Activated CD4-positive, alpha-beta memory T cell treated with anti-CD3 and anti-CD28 coated beads, Interleukin-2, amount 10 ng/mL, durations not matched to agents 7 days and 5 days (primary cell): ENCODE measurements around the gene TSSK1B. TPM values are rescaled to one million over a fixed set of nuclear protein-coding genes. Genes with fewer than 3 reads are reported as not detected.
"Not testable (repeated sequence)": the region's sequence is repeated elsewhere in the genome, so short reads cannot be mapped to it uniquely, and the experiment has no call there.

Experiments
- CTCF ChIA-PET: fragments of 350-600 bp; sonication (Branson Sonifier 250); formaldehyde crosslinking; loops from one replicate; lab custom pipeline; 2021; ENCODE audit warnings: antibody characterized with exemption, inconsistent platforms; lab: Charles Lee
- POLR2A ChIA-PET: fragments of 350-600 bp; sonication (Branson Sonifier 250); formaldehyde crosslinking; loops from one replicate; lab custom pipeline; 2021; ENCODE audit warnings: antibody characterized with exemption; lab: Charles Lee
- DNase-seq: peaks from one replicate; pipeline ENCODE4 v3.0.0-alpha.2; 2020
- H3K27ac Mint-ChIP-seq: one replicate; pipeline ENCODE4 v1.8.0; 2021; ENCODE audit warnings: mild to moderate bottlenecking, mixed read lengths
- H3K27me3 Mint-ChIP-seq: one replicate; pipeline ENCODE4 v1.8.0; 2021; ENCODE audit warnings: mixed read lengths
- H3K36me3 Mint-ChIP-seq: one replicate; pipeline ENCODE4 v1.8.0; 2021; ENCODE audit warnings: low read depth, mixed read lengths
- H3K4me1 Mint-ChIP-seq: one replicate; pipeline ENCODE4 v1.8.0; 2021; ENCODE audit warnings: mixed read lengths
- H3K4me3 Mint-ChIP-seq: one replicate; pipeline ENCODE4 v1.8.0; 2021; ENCODE audit warnings: mild to moderate bottlenecking, mixed read lengths
- H3K9me3 Mint-ChIP-seq: one replicate; pipeline ENCODE4 v1.8.0; 2021; ENCODE audit warnings: mixed read lengths
- total RNA-seq, 2 experiments: library from RNA; stranded (reverse); gene quantifications; one replicate each; pipeline ENCODE4 v1.2.3, GENCODE V29; 2021

Gene TSSK1B
- total RNA-seq, 2 experiments from 2014 or later = not detected

GRCh38 chr5:113437111-113437510, 2.3 kb upstream of the TSSK1B start:
- Mint-ChIP-seq H3K4me3 (no peak overlapping the region), H3K9me3 (no peaks in the 10 kb centered on the region), H3K27ac (no peak overlapping the region), H3K27me3 (peaks cover 8% of the 10 kb centered on the region), H3K4me1 (no peaks in the 10 kb centered on the region), H3K36me3 (no peaks in the 10 kb centered on the region)
- ChIA-PET CTCF (no interaction called here), POLR2A (no interaction called here)
- DNase-seq = no peak

DNA sequence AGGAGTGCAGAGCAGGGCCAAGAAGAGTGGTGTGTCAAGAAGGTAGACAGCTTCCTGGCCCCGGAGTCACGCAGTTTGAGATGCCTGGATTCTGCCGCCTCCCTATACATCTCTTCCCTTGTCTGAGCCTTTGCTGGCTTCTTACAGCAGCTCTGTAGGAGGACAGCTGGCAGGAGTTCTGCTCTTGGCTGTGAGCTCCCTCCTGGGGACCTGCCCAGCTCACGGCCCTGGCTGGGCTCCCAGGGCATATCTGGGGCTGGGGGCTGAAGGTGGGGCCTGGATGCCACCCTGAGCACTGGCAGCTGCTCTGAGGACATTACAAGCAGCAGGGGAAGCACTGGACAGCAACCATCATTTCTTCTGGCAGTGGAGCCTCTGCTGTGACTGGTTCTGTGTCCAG, 786 bp upstream of the TSSK1B start:
- POLR2A ChIA-PET = no interaction called here
- CTCF ChIA-PET = no interaction called here
- no peak overlapping the region for H3K27ac Mint-ChIP-seq

DNA sequence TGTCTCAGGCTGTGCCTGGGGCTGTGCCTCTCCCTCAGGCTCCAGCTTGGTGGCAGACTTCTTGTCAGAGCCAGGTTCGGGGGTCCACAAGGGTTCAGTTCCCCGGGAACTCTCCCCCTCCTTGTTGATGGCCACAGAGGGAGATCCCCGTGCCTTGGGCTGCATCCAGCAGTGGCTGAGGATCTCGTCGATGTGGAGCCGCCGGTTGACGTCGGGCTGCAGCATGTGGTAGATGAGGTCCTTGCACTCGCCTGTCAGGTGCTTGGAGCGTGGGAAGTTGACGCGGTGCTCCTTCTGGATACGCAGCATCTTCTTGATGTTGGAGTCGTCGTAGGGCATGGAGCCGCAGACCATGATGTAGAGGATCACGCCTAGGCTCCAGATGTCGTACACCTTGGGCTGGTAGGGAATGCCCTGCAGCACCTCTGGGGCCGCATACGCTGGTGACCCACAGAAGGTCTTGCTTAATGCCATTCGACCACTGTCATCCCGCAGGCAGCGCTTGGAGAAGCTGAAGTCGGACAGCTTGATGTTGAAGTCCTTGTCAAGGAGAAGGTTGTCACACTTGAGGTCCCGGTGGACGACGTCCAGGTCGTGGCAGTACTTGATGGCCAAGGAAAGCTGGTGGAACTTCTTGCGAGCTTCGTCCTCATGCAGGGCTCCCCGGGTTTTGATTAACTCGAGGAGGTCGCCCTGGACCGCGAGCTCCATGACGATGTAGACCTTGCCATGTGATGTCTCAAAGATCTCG, 752 bp downstream of the TSSK1B start:
- H3K36me3 Mint-ChIP-seq = no peaks in the 10 kb centered on the region
- ChIA-PET CTCF (no interaction called here), POLR2A (no interaction called here)
- H3K27ac Mint-ChIP-seq = no peak overlapping the region
- DNase-seq = no peak
- peaks cover 4% of the 10 kb centered on the region for H3K27me3 Mint-ChIP-seq
- no peaks in the 10 kb centered on the region for H3K9me3 Mint-ChIP-seq
- H3K4me3 Mint-ChIP-seq = no peak overlapping the region
- no peaks in the 10 kb centered on the region for H3K4me1 Mint-ChIP-seq

More for the DNA sequence above, 786 bp upstream of the TSSK1B start:
- Mint-ChIP-seq H3K36me3 (no peaks in the 10 kb centered on the region), H3K4me1 (no peaks in the 10 kb centered on the region), H3K9me3 (no peaks in the 10 kb centered on the region), H3K4me3 (no peak overlapping the region), H3K27me3 (peaks cover 8% of the 10 kb centered on the region)
- no peak for DNase-seq

DNA sequence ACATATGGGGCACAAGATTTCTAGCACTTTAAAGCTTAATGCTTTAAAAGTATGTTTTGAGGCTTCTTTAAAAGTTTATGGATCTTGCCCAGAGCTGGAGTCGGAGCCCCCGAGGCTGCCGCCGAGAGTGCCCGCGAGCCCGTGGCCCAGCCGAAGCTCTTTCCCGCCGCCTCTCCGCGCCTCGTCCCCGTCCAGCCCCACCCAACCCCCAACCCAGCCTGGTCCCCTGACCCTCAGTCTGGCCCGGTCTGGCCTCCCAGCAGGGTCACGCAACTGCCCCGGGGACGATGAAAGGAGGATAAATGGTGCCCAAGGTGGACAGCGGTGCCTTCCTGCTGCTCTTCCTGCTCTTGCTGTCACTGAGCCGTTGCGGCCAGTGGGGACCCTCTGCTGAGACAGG, 1.7 kb downstream of the TSSK1B start:
- H3K36me3 Mint-ChIP-seq = no peaks in the 10 kb centered on the region
- no peak for DNase-seq
- peaks cover 4% of the 10 kb centered on the region for H3K27me3 Mint-ChIP-seq
- H3K9me3 Mint-ChIP-seq = no peaks in the 10 kb centered on the region
- H3K4me1 Mint-ChIP-seq = no peaks in the 10 kb centered on the region
- no peak overlapping the region for H3K27ac Mint-ChIP-seq
- no peak overlapping the region for H3K4me3 Mint-ChIP-seq
- ChIA-PET POLR2A (no interaction called here), CTCF (interaction anchor here (0.9 kb wide), 1 partner anchor 29 kb away, joined by 3 read pairs; no protein-coding TSS in a partner anchor)

GRCh38 chr5:113427871-113428574, 6.8 kb downstream of the TSSK1B start:
- CTCF ChIA-PET = no interaction called here
- H3K9me3 Mint-ChIP-seq = no peaks in the 10 kb centered on the region

GRCh38 chr5:113425909-113426308, 8.9 kb downstream of the TSSK1B start:
- no peak for DNase-seq

More at GRCh38 chr5:113427871-113428574, 6.8 kb downstream of the TSSK1B start:
- no peak for DNase-seq
- Mint-ChIP-seq H3K4me3 (no peak overlapping the region), H3K27me3 (no peaks in the 10 kb centered on the region), H3K36me3 (no peaks in the 10 kb centered on the region), H3K4me1 (no peaks in the 10 kb centered on the region), H3K27ac (no peak overlapping the region)
- POLR2A ChIA-PET = no interaction called here

DNA sequence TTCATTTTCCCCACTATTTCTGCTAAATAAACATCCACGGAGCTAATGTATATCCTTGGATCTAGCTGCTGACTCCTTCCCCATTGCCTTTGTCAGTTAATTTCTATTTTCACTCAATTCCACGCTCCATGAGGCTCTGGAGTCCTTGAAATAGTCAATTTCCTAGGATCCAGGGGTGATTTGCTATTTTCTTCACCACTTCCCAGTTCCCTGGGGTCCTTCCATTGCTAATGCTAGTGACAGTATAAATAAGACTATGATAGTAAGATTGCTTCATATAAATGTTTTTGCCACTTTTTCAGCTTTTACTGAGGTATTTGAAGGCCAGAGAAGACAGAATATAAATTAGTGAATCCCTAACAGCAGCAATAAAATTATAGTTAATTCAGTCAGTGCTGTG, 13.1 kb downstream of the TSSK1B start:
- H3K9me3 Mint-ChIP-seq = no peaks in the 10 kb centered on the region
- no peak for DNase-seq
- H3K36me3 Mint-ChIP-seq = no peaks in the 10 kb centered on the region
- H3K4me3 Mint-ChIP-seq = no peak overlapping the region
- no peaks in the 10 kb centered on the region for H3K4me1 Mint-ChIP-seq
- POLR2A ChIA-PET = no interaction called here
- no peaks in the 10 kb centered on the region for H3K27me3 Mint-ChIP-seq
- CTCF ChIA-PET = no interaction called here
- H3K27ac Mint-ChIP-seq = no peak overlapping the region

More at GRCh38 chr5:113425909-113426308, 8.9 kb downstream of the TSSK1B start:
- H3K27me3 Mint-ChIP-seq = no peaks in the 10 kb centered on the region
- no peaks in the 10 kb centered on the region for H3K36me3 Mint-ChIP-seq
- no peak overlapping the region for H3K27ac Mint-ChIP-seq
- H3K4me3 Mint-ChIP-seq = no peak overlapping the region
- H3K4me1 Mint-ChIP-seq = no peaks in the 10 kb centered on the region
- H3K9me3 Mint-ChIP-seq = no peaks in the 10 kb centered on the region
- CTCF ChIA-PET = no interaction called here
- POLR2A ChIA-PET = no interaction called here

DNA sequence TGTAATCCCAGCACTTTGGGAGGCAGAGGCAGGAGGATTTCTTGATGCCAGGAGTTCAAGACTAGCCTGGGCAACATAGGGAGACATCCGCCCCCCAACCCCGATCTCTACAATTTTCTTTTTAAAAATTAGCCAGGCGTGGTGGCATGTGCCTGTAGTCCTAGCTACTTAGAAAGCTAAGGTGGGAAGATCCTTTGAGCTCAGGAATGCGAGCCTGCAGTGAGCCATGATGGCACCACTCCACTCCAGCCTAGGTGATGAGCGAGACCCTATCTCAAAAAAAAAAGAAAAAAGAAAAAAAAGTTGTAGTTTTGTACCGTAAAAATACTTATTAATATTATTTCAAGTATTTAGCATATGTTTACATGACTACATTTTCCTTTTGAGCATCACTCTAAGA, 29.3 kb downstream of the TSSK1B start:
- ChIA-PET POLR2A (no interaction called here), CTCF (no interaction called here)
- no peak for DNase-seq
- Mint-ChIP-seq H3K27ac (no peak overlapping the region), H3K4me3 (no peak overlapping the region), H3K9me3 (peaks cover 1% of the 10 kb centered on the region), H3K4me1 (no peaks in the 10 kb centered on the region), H3K36me3 (no peaks in the 10 kb centered on the region), H3K27me3 (peaks cover 2% of the 10 kb centered on the region)

DNA sequence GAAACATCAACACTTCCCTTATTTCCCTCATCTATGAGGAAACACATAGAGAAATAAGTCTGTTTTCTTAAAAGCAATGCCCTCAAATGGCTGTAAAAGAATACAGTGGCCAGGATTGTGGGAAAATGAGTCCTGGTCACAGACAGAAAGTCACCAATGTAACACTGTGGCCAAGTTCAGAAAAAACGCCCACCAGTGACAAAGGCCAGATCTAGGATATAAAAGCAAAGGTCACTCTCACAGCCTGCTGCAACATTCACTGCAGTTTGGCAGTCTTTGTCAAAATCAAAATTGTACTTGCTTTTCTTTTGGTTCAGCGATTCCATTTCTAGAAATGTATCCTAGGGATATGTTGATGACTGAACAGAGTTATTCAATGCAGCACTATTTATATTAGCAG, 30.5 kb downstream of the TSSK1B start:
- H3K36me3 Mint-ChIP-seq = no peaks in the 10 kb centered on the region
- POLR2A ChIA-PET = no interaction called here
- no peaks in the 10 kb centered on the region for H3K9me3 Mint-ChIP-seq
- H3K27me3 Mint-ChIP-seq = peaks cover 2% of the 10 kb centered on the region
- no peak for DNase-seq
- H3K4me3 Mint-ChIP-seq = no peak overlapping the region
- CTCF ChIA-PET = no interaction called here
- H3K27ac Mint-ChIP-seq = no peak overlapping the region
- H3K4me1 Mint-ChIP-seq = no peaks in the 10 kb centered on the region

- H3K4me1 Mint-ChIP-seq, H3K36me3 Mint-ChIP-seq, DNase-seq, H3K27me3 Mint-ChIP-seq, POLR2A ChIA-PET, H3K9me3 Mint-ChIP-seq, H3K27ac Mint-ChIP-seq, H3K4me3 Mint-ChIP-seq: not testable (repeated sequence)
- CTCF ChIA-PET = interaction anchor here (0.6 kb wide), 1 partner anchor 197 kb away, joined by 3 read pairs; no protein-coding TSS in a partner anchor
Measured at GRCh38 chr5:113397986-113398385, 36.8 kb downstream of the TSSK1B start.

DNA sequence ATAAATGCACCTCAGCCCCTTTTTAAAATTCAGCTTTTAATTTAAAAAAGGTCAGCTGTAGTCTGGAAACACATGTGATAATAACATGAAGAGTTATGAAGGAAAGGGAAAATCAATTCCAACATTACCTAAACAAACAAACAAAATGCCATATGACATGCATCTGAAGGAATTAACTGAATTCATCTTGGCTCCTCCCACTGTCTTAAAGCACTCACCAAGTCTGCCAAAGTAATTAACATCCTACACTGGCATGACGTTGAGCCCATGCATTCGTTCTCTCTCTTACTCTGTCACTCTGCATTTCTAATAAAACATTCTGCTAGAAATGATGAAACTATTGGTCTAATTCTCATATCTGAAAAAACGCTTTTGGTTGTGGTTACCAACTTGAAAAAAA, 37.7 kb downstream of the TSSK1B start:
- Mint-ChIP-seq H3K27me3 (peaks cover 7% of the 10 kb centered on the region), H3K9me3 (no peaks in the 10 kb centered on the region), H3K4me1 (peaks cover 2% of the 10 kb centered on the region), H3K4me3 (no peak overlapping the region), H3K27ac (no peak overlapping the region), H3K36me3 (no peaks in the 10 kb centered on the region)
- DNase-seq = no peak
- POLR2A ChIA-PET = no interaction called here
- CTCF ChIA-PET = no interaction called here

DNA sequence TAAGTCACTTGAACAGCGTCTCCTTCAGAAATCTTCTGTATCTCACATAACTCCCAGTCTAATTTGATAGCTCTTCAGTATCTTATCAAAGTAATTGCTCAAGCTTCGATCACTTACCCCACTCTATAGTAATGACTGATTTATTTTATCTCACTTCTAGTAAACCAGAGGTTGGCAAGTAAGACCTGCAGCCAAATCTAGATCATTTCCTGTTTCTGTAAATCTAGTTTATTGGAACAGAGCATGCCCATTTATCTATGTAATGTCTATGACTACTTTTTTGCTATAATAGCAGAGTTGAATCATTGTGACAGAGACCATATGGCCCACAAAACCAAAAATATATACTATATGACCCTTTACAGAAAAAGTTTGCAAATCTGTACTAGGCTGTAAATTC, 40.1 kb downstream of the TSSK1B start:
- DNase-seq = no peak
- peaks cover 11% of the 10 kb centered on the region for H3K27me3 Mint-ChIP-seq
- no peak overlapping the region for H3K27ac Mint-ChIP-seq
- H3K4me3 Mint-ChIP-seq = no peak overlapping the region
- H3K9me3 Mint-ChIP-seq = no peaks in the 10 kb centered on the region
- H3K36me3 Mint-ChIP-seq = no peaks in the 10 kb centered on the region
- H3K4me1 Mint-ChIP-seq = peaks cover 2% of the 10 kb centered on the region
- ChIA-PET POLR2A (no interaction called here), CTCF (interaction anchor here (1.5 kb wide), 1 partner anchor 15 kb away, joined by 5 read pairs; no protein-coding TSS in a partner anchor)

- H3K27me3 Mint-ChIP-seq = peaks cover 4% of the 10 kb centered on the region
- H3K36me3 Mint-ChIP-seq = no peaks in the 10 kb centered on the region
- no peak overlapping the region for H3K4me3 Mint-ChIP-seq
- CTCF ChIA-PET = interaction anchor here (4.0 kb wide), 1 partner anchor 11 kb away, joined by 20 read pairs; no protein-coding TSS in a partner anchor
- POLR2A ChIA-PET = no interaction called here
- no peak overlapping the region for H3K27ac Mint-ChIP-seq
- no peak for DNase-seq
- no peaks in the 10 kb centered on the region for H3K9me3 Mint-ChIP-seq
- H3K4me1 Mint-ChIP-seq = peaks cover 2% of the 10 kb centered on the region
Measured at GRCh38 chr5:113390224-113390623, 44.6 kb downstream of the TSSK1B start.
